Breast epithelium (tissue), 3 donors: ENCODE data around the gene RSPO3.

Experiments
- POLR2A ChIP-seq: fragments of 450-650 bp; IDR thresholded peaks from one replicate; pipeline ENCODE4 v1.6.1; 2016; ENCODE audit warnings: antibody characterized with exemption, mild to moderate bottlenecking, moderate library complexity
- TF ChIP-seq, protein P1 (sequence below), 3 donors: fragments of 450-650 bp; IDR thresholded peaks; one replicate each; pipeline ENCODE4 v1.5.1; 2016 to 2017; ENCODE audit warnings: antibody characterized with exemption in 3 of 3, mild to moderate bottlenecking in 3 of 3, moderate library complexity in 3 of 3

DNA sequence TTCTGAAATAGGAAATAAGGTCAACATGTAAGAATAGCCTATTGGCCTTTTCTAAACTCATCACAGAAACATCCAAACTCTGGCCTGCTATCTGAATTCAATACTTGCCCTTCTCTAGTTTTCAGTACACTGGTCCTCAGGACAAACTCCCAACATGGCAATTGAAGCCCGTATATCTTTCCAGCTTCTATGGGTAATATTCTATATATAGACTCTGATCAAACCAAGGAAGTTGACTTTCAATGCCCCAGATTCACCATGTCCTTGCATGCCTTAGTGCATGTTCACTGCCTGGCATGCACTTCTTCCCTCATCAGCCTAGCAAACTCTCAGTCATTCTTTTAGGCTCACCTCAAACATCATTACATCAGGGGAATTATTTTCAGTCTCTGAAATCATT lies 73.2 kb downstream of the RSPO3 start:
- TF ChIP-seq, protein P1, sequence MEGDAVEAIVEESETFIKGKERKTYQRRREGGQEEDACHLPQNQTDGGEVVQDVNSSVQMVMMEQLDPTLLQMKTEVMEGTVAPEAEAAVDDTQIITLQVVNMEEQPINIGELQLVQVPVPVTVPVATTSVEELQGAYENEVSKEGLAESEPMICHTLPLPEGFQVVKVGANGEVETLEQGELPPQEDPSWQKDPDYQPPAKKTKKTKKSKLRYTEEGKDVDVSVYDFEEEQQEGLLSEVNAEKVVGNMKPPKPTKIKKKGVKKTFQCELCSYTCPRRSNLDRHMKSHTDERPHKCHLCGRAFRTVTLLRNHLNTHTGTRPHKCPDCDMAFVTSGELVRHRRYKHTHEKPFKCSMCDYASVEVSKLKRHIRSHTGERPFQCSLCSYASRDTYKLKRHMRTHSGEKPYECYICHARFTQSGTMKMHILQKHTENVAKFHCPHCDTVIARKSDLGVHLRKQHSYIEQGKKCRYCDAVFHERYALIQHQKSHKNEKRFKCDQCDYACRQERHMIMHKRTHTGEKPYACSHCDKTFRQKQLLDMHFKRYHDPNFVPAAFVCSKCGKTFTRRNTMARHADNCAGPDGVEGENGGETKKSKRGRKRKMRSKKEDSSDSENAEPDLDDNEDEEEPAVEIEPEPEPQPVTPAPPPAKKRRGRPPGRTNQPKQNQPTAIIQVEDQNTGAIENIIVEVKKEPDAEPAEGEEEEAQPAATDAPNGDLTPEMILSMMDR (IDR thresholded peaks at IDR 0.05): no peak
- no peak for TF ChIP-seq POLR2A
